Right lobe of liver (tissue), 4 donors: ENCODE data around the gene RCOR3.
"Not testable (repeated sequence)": the region's sequence is repeated elsewhere in the genome, so short reads cannot be mapped to it uniquely, and the experiment has no call there.

Experiments used
- CTCF ChIP-seq, 4 donors: fragments of 200-600 bp in 3 of 4; fragments of 450-650 bp in 1 of 4; IDR thresholded peaks; one replicate each; pipeline versions ENCODE4 v1.5.1 to v1.8.0; 2016 to 2022; ENCODE audit warnings: antibody characterized with exemption in 4 of 4, mild to moderate bottlenecking in 2 of 4
- POLR2A ChIP-seq: fragments of 450-650 bp; IDR thresholded peaks from one replicate; pipeline ENCODE4 v1.6.1; 2017; ENCODE audit warnings: antibody characterized with exemption, mild to moderate bottlenecking
- donor health status: DM: no; HTN: no; CAD: no.
- donor health status: DM: no; HTN: no; CAD: no.
- donor health status: DM: no; HTN: yes; CAD: no.

GRCh38 chr1:211246583-211246982 lies 12.6 kb upstream of the RCOR3 start:
- TF ChIP-seq CTCF (IDR thresholded peaks at IDR 0.05); POLR2A: not testable (repeated sequence)
